Activated CD4-positive, alpha-beta memory T cell treated with anti-CD3 and anti-CD28 coated beads for 36 hours (primary cell): ENCODE results near the gene RASL11A. TPM values are rescaled to one million over a fixed set of nuclear protein-coding genes. Genes with fewer than 3 reads are reported as not detected.
A peak's percentile ranks its signal among the peaks of the same experiment; 100 is the strongest.

Experiments
- CTCF ChIA-PET: fragments of 350-600 bp; sonication (Branson Sonifier 250); formaldehyde crosslinking; loops from one replicate; lab custom pipeline; 2021; ENCODE audit warnings: antibody characterized with exemption, inconsistent platforms; lab: Charles Lee
- POLR2A ChIA-PET: fragments of 350-600 bp; sonication (Branson Sonifier 250); formaldehyde crosslinking; loops from one replicate; lab custom pipeline; 2021; ENCODE audit warnings: antibody characterized with exemption; lab: Charles Lee
- DNase-seq: peaks from one replicate; pipeline ENCODE4 v3.0.0-alpha.2; 2020
- H3K27ac Mint-ChIP-seq: one replicate; pipeline ENCODE4 v1.8.0; 2021; ENCODE audit warnings: mixed read lengths
- H3K27me3 Mint-ChIP-seq: one replicate; pipeline ENCODE4 v1.8.0; 2021; ENCODE audit warnings: mixed read lengths
- H3K36me3 Mint-ChIP-seq: one replicate; pipeline ENCODE4 v1.8.0; 2021; ENCODE audit warnings: mixed read lengths
- H3K4me1 Mint-ChIP-seq: one replicate; pipeline ENCODE4 v1.8.0; 2021; ENCODE audit warnings: low read depth, mixed read lengths
- H3K4me3 Mint-ChIP-seq: one replicate; pipeline ENCODE4 v1.8.0; 2021; ENCODE audit warnings: mild to moderate bottlenecking, mixed read lengths
- H3K9me3 Mint-ChIP-seq: one replicate; pipeline ENCODE4 v1.8.0; 2021; ENCODE audit warnings: mixed read lengths
- intact Hi-C: fragments of 100-400 bp; cut with micrococcal nuclease; formaldehyde crosslinking; loops from one replicate; pipeline ENCODE4 v1.15.1; 2023
- total RNA-seq, 2 experiments: library from RNA; stranded (reverse); gene quantifications; one replicate each; pipeline ENCODE4 v1.2.3, GENCODE V29; 2021

RASL11A gene
- total RNA-seq, 2 experiments from 2014 or later = 4.8 to 6.8 TPM

- POLR2A ChIA-PET = interaction anchor here (2.6 kb wide), 1 partner anchor 10 kb away, joined by 14 read pairs; no protein-coding TSS in a partner anchor
- no peak for DNase-seq
- Mint-ChIP-seq H3K9me3 (no peaks in the 10 kb centered on the region), H3K27me3 (peaks cover 11% of the 10 kb centered on the region), H3K4me3 (no peak overlapping the region), H3K27ac (no peak overlapping the region), H3K4me1 (peaks cover 16% of the 10 kb centered on the region), H3K36me3 (no peaks in the 10 kb centered on the region)
- intact Hi-C loops = no loop called here
- CTCF ChIA-PET = interaction anchor here (0.9 kb wide), 1 partner anchor 284 kb away, joined by 3 read pairs; no protein-coding TSS in a partner anchor
Observed at GRCh38 chr13:27269114-27269665, 1.4 kb upstream of the RASL11A start.

DNA sequence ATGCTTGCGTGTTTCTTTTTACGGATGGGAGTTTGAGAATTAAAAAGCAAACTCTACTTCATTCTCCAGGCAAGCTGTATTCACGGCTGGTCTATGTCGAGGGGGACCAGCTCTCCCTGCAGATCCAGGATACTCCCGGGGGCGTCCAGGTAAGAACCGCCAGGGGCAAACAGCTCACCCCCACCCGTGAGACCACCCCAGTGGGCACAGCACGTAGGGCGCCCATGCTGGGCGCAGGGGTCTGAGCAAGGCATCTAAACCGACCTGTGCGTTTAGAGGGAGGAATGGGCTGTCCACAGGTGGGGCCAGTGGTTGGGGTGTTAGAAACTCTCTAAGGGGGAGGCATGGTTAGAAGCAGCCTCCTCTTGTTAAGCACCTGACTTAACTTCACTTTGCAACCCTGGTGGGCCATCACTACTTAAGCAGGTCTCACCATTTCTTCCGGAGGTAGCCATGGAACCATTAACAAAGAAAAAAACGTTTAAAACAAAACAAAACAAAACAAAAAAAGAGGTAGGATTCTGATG, 1.0 kb downstream of the RASL11A start:
- Mint-ChIP-seq H3K36me3 (no peaks in the 10 kb centered on the region), H3K27me3 (peaks cover 19% of the 10 kb centered on the region), H3K4me1 (peaks cover 10% of the 10 kb centered on the region), H3K4me3 (peak overlapping the region; percentile 82), H3K27ac (no peak overlapping the region), H3K9me3 (no peaks in the 10 kb centered on the region)
- intact Hi-C loops = loop anchor here (5.0 kb wide), 1 partner anchor 81 kb away; no protein-coding TSS in a partner anchor
- POLR2A ChIA-PET = no interaction called here
- CTCF ChIA-PET = interaction anchor here (0.5 to 1.9 kb wide), 14 partner anchors 11 to 286 kb away, joined by 3 to 15 read pairs (median 4); no protein-coding TSS in a partner anchor
- no peak for DNase-seq

GRCh38 chr13:27273658-27274425, 3.2 kb downstream of the RASL11A start:
- intact Hi-C loops = loop anchor here (5.0 kb wide), 1 partner anchor 78 kb away; no protein-coding TSS in a partner anchor
- CTCF ChIA-PET = interaction anchor here (1.3 to 2.3 kb wide), 3 partner anchors 20 to 289 kb away, joined by 4 to 6 read pairs (median 6); no protein-coding TSS in a partner anchor

GRCh38 chr13:27274631-27275030, 4.0 kb downstream of the RASL11A start:
- H3K27me3 Mint-ChIP-seq = peaks cover 19% of the 10 kb centered on the region
- H3K36me3 Mint-ChIP-seq = no peaks in the 10 kb centered on the region
- DNase-seq = no peak
- H3K4me3 Mint-ChIP-seq = no peak overlapping the region
- no peaks in the 10 kb centered on the region for H3K9me3 Mint-ChIP-seq
- ChIA-PET POLR2A (interaction anchor here (1.2 kb wide), 1 partner anchor 17 kb away, joined by 4 read pairs; no protein-coding TSS in a partner anchor), CTCF (interaction anchor here (0.7 to 2.3 kb wide), 6 partner anchors 9 to 289 kb away, joined by 3 to 7 read pairs (median 5); no protein-coding TSS in a partner anchor)
- H3K4me1 Mint-ChIP-seq = peaks cover 8% of the 10 kb centered on the region
- intact Hi-C loops = loop anchor here (5.0 kb wide), 1 partner anchor 78 kb away; no protein-coding TSS in a partner anchor
- no peak overlapping the region for H3K27ac Mint-ChIP-seq

More at GRCh38 chr13:27273658-27274425, 3.2 kb downstream of the RASL11A start:
- H3K4me3 Mint-ChIP-seq = no peak overlapping the region
- H3K4me1 Mint-ChIP-seq = peaks cover 8% of the 10 kb centered on the region
- no peak for DNase-seq
- H3K36me3 Mint-ChIP-seq = no peaks in the 10 kb centered on the region
- H3K27ac Mint-ChIP-seq = no peak overlapping the region
- POLR2A ChIA-PET = interaction anchor here (1.2 kb wide), 1 partner anchor 17 kb away, joined by 4 read pairs; no protein-coding TSS in a partner anchor
- H3K27me3 Mint-ChIP-seq = peaks cover 19% of the 10 kb centered on the region
- no peaks in the 10 kb centered on the region for H3K9me3 Mint-ChIP-seq

GRCh38 chr13:27276188-27276587, 5.6 kb downstream of the RASL11A start:
- H3K4me3 Mint-ChIP-seq = no peak overlapping the region
- H3K4me1 Mint-ChIP-seq = peaks cover 3% of the 10 kb centered on the region
- intact Hi-C loops = no loop called here
- H3K36me3 Mint-ChIP-seq = no peaks in the 10 kb centered on the region
- H3K9me3 Mint-ChIP-seq = no peaks in the 10 kb centered on the region
- no peak for DNase-seq
- H3K27me3 Mint-ChIP-seq = peaks cover 16% of the 10 kb centered on the region
- no peak overlapping the region for H3K27ac Mint-ChIP-seq
- ChIA-PET CTCF (interaction anchor here (1.5 to 1.6 kb wide), 2 partner anchors 83 to 86 kb away, joined by 7 to 9 read pairs; no protein-coding TSS in a partner anchor), POLR2A (no interaction called here)

GRCh38 chr13:27279506-27279905, 8.9 kb downstream of the RASL11A start:
- DNase-seq = no peak
- H3K27ac Mint-ChIP-seq = no peak overlapping the region
- no peak overlapping the region for H3K4me3 Mint-ChIP-seq
- no peaks in the 10 kb centered on the region for H3K36me3 Mint-ChIP-seq
- H3K9me3 Mint-ChIP-seq = no peaks in the 10 kb centered on the region
- peaks cover 6% of the 10 kb centered on the region for H3K27me3 Mint-ChIP-seq
- intact Hi-C loops = no loop called here
- POLR2A ChIA-PET = no interaction called here
- CTCF ChIA-PET = interaction anchor here (1.4 to 1.7 kb wide), 2 partner anchors 9 to 294 kb away, joined by 3 to 4 read pairs; partner anchors contain the start of gene RASL11A
- no peaks in the 10 kb centered on the region for H3K4me1 Mint-ChIP-seq

DNA sequence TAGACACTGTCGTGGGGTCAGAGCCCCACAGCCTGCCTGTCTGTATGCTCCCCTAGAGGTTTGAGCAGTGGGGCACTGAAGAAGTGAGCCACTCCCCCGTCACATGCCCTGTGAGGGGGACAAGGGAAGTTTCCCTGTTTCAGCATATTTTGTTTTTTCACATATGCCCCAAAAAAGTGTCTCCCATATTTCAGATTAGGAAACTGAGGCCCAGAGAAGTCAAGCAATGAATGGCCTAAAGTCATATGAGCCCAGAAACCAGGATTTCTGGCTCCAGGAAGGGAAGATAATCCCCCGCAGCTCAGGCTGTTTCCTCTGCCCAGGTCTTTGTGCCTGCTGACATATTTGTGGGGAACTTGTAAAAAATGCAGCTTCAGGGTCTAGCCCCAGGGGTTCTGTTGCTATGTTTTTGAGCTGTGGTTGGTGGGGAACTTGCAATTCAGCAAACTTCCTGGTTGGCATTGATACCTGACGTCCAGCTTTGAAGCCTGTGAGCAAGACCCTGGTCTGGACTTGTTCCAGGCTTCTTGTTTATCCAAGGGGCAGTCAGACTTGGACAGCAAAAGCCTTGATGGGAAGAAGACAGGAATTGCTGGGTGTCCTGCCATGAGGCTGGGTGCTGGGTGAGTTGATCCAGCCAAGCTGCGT, 9.5 kb downstream of the RASL11A start:
- H3K9me3 Mint-ChIP-seq = no peaks in the 10 kb centered on the region
- POLR2A ChIA-PET = no interaction called here
- no peaks in the 10 kb centered on the region for H3K36me3 Mint-ChIP-seq
- CTCF ChIA-PET = no interaction called here
- no peak overlapping the region for H3K4me3 Mint-ChIP-seq
- peaks cover 6% of the 10 kb centered on the region for H3K27me3 Mint-ChIP-seq
- no peak overlapping the region for H3K27ac Mint-ChIP-seq
- DNase-seq = no peak
- no peaks in the 10 kb centered on the region for H3K4me1 Mint-ChIP-seq
- intact Hi-C loops = no loop called here

GRCh38 chr13:27280841-27281240, 10.2 kb downstream of the RASL11A start:
- H3K4me3 Mint-ChIP-seq = no peak overlapping the region
- no peaks in the 10 kb centered on the region for H3K9me3 Mint-ChIP-seq
- intact Hi-C loops = no loop called here
- H3K27ac Mint-ChIP-seq = no peak overlapping the region
- CTCF ChIA-PET = interaction anchor here (1.4 to 1.9 kb wide), 2 partner anchors 10 to 295 kb away, joined by 7 to 11 read pairs; partner anchors contain the start of gene RASL11A
- POLR2A ChIA-PET = no interaction called here
- DNase-seq = no peak
- H3K4me1 Mint-ChIP-seq = no peaks in the 10 kb centered on the region
- peaks cover 3% of the 10 kb centered on the region for H3K27me3 Mint-ChIP-seq
- no peaks in the 10 kb centered on the region for H3K36me3 Mint-ChIP-seq

GRCh38 chr13:27281420-27281819, 10.8 kb downstream of the RASL11A start:
- ChIA-PET POLR2A (no interaction called here), CTCF (interaction anchor here (1.4 to 1.9 kb wide), 2 partner anchors 11 to 296 kb away, joined by 7 to 11 read pairs; partner anchors contain the start of gene RASL11A)
- no peaks in the 10 kb centered on the region for H3K27me3 Mint-ChIP-seq
- intact Hi-C loops = no loop called here
- no peak for DNase-seq
- no peaks in the 10 kb centered on the region for H3K9me3 Mint-ChIP-seq
- no peak overlapping the region for H3K4me3 Mint-ChIP-seq
- H3K4me1 Mint-ChIP-seq = no peaks in the 10 kb centered on the region
- no peak overlapping the region for H3K27ac Mint-ChIP-seq
- H3K36me3 Mint-ChIP-seq = no peaks in the 10 kb centered on the region

GRCh38 chr13:27283906-27284493, 13.4 kb downstream of the RASL11A start:
- ChIA-PET CTCF (interaction anchor here (0.7 to 2.6 kb wide), 7 partner anchors 9 to 337 kb away, joined by 3 to 23 read pairs (median 3); partner anchors contain the start of gene RASL11A), POLR2A (interaction anchor here (0.6 kb wide), 1 partner anchor 299 kb away, joined by 6 read pairs; no protein-coding TSS in a partner anchor)
- intact Hi-C loops = loop anchor here (1.0 kb wide), 1 partner anchor 299 kb away; no protein-coding TSS in a partner anchor

GRCh38 chr13:27288392-27288791, 17.8 kb downstream of the RASL11A start:
- H3K27me3 Mint-ChIP-seq = no peaks in the 10 kb centered on the region
- H3K9me3 Mint-ChIP-seq = no peaks in the 10 kb centered on the region
- ChIA-PET POLR2A (no interaction called here), CTCF (no interaction called here)
- H3K27ac Mint-ChIP-seq = no peak overlapping the region
- H3K36me3 Mint-ChIP-seq = no peaks in the 10 kb centered on the region
- no peak for DNase-seq
- no peak overlapping the region for H3K4me3 Mint-ChIP-seq
- peaks cover 6% of the 10 kb centered on the region for H3K4me1 Mint-ChIP-seq
- intact Hi-C loops = no loop called here

More at GRCh38 chr13:27283906-27284493, 13.4 kb downstream of the RASL11A start:
- Mint-ChIP-seq H3K4me3 (no peak overlapping the region), H3K27ac (no peak overlapping the region), H3K4me1 (no peaks in the 10 kb centered on the region), H3K36me3 (no peaks in the 10 kb centered on the region), H3K27me3 (no peaks in the 10 kb centered on the region), H3K9me3 (no peaks in the 10 kb centered on the region)
- DNase-seq = peak; percentile 51
